ENCODE measurements around the gene SKAP2.

SKAP2 gene

GRCh38 chr7:26784118-26784517, 80.3 kb downstream of the SKAP2 start (continued):
- TF ChIP-seq KLF17 (tag by site-specific recombination; IDR thresholded peaks at IDR 0.05) (no peak), ZNF624 (tag by site-specific recombination; IDR thresholded peaks at IDR 0.05) (no peak)

- H3K36me3 ChIP-seq (ENCODE audit: control insufficient read depth in 2 of 2, insufficient read depth in 1 of 2, low read length in 2 of 2) = no peaks in the 10 kb centered on the region
- H3K4me3 ChIP-seq (ENCODE audit: low read depth, low read length) = no peak overlapping the region
- POLR2A ChIA-PET = no interaction called here
- no peaks in the 10 kb centered on the region for H3K4me1 ChIP-seq (ENCODE audit: control insufficient read depth, insufficient read depth, low read length)
- H3K9me3 ChIP-seq (ENCODE audit: control insufficient read depth, insufficient read depth, low read depth, low read length) = no peaks in the 10 kb centered on the region
- no peak overlapping the region for H3K27ac ChIP-seq (ENCODE audit: extremely low read depth, low read depth, low read length)
- TF ChIP-seq ZEB2 (tag by site-specific recombination; IDR thresholded peaks at IDR 0.05) = no peak
- TF ChIP-seq ZNF488 (tag by site-specific recombination; IDR thresholded peaks at IDR 0.05) = no peak
- no peak for TF ChIP-seq ZNF16 (tag by site-specific recombination; IDR thresholded peaks at IDR 0.05; ENCODE audit: low read depth)
- TF ChIP-seq ZNF433 (tag by site-specific recombination; IDR thresholded peaks at IDR 0.05; ENCODE audit: low read depth) = no peak
- peak; percentile 75 for TF ChIP-seq ZNF510 (tag by site-specific recombination; IDR thresholded peaks at IDR 0.05; ENCODE audit: insufficient replicate concordance)
- TF ChIP-seq ZNF335 (tag by site-specific recombination; conservative IDR thresholded peaks at IDR 0.05) = 0 out of 2 replicates have a peak, but pooled peaks have one; percentile 21
- CTCF ChIA-PET = no interaction called here
Observed at GRCh38 chr7:26782501-26782900, 81.9 kb downstream of the SKAP2 start.

GRCh38 chr7:26779978-26780595, 84.3 kb downstream of the SKAP2 start:
- no peaks in the 10 kb centered on the region for H3K9me3 ChIP-seq (ENCODE audit: control insufficient read depth, insufficient read depth, low read depth, low read length)
- no peak overlapping the region for H3K27ac ChIP-seq (ENCODE audit: extremely low read depth, low read depth, low read length)
- CTCF ChIA-PET = interaction anchor here (0.6 to 1.2 kb wide), 4 partner anchors 9 to 410 kb away, joined by 3 to 4 read pairs (median 3); no protein-coding TSS in a partner anchor

More at GRCh38 chr7:26779978-26780595, 84.3 kb downstream of the SKAP2 start:
- Histone ChIP-seq H3K4me1 (ENCODE audit: control insufficient read depth, insufficient read depth, low read length) (no peaks in the 10 kb centered on the region), H3K36me3 (ENCODE audit: control insufficient read depth in 2 of 2, insufficient read depth in 1 of 2, low read length in 2 of 2) (no peaks in the 10 kb centered on the region), H3K4me3 (ENCODE audit: low read depth, low read length) (no peak overlapping the region)
- POLR2A ChIA-PET = interaction anchor here (1.5 kb wide), 1 partner anchor 8 kb away, joined by 3 read pairs; no protein-coding TSS in a partner anchor
- TF ChIP-seq ZNF585B (tag by site-specific recombination; IDR thresholded peaks at IDR 0.05) (no peak), ZNF26 (tag by site-specific recombination; IDR thresholded peaks at IDR 0.05) (no peak), BCL11A (tag by site-specific recombination; IDR thresholded peaks at IDR 0.05; ENCODE audit: low read depth) (no peak), ZNF155 (tag by site-specific recombination; IDR thresholded peaks at IDR 0.05) (no peak), PRDM6 (tag by site-specific recombination; IDR thresholded peaks at IDR 0.05) (0 out of 2 replicates have a peak, but pooled peaks have one; percentile 24), ZNF664 (tag by site-specific recombination; IDR thresholded peaks at IDR 0.05) (peak; percentile 96)
